GM18508 (cell line): Measurements from ENCODE around the gene HNRNPA3.

Source experiments
- ATAC-seq: cut with Tn5 transposase; IDR thresholded peaks from one replicate; pipeline ENCODE4 v1.9.1; 2021; ENCODE audit warnings: moderate number of reproducible peaks; ENCODE audit not compliant: insufficient read depth, unreplicated experiment

HNRNPA3 gene

DNA sequence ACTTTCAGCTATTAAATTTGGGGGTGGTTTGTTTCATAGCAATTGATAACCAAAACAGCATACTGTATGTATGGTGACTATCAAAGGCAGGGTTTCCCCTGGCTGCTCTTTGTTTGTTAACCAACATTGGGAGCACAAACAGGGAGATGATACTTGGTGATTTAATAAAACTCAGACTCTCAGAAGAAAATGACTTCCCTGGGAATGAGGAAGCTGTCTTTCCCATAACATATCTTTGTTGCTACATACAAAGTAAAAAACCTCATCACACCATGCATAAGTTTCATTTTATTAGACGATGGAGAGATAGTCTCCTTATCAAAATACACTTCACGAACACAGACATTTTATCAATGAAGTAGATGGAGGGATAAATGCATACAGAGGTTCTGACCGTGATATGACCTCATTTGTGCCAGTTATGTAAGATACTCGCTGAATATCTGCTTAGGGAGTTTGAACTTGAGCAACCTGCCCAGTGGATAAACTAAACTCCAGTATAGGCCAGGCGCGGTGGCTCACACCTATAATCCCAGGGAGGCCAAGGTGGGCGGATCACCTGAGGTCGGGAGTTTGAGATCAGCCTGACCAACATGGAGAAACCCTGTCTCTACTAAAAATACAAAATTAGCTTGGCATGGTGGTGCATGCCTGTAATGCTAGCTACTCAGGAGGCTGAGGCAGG is 55.7 kb downstream of the HNRNPA3 start:
- no peak for ATAC-seq

DNA sequence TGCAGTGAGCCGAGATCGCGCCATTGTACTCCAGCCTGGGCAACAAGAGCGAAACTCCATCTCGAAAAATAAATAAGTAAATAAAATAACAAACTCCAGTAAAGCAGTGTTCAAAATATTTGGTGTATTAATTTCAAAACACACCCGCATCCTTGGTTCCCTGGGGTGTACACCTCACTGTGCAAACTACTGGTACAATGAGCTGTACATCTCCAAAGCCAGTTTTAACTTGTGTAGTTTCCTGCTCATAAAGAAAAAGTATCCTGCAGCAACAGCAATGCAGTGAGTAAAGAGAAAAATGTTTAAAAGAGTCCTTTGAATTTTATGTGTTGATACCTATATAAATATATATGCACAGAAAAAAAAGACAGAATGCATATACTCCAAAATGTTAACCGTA is 56.3 kb downstream of the HNRNPA3 start:
- ATAC-seq = no peak

DNA sequence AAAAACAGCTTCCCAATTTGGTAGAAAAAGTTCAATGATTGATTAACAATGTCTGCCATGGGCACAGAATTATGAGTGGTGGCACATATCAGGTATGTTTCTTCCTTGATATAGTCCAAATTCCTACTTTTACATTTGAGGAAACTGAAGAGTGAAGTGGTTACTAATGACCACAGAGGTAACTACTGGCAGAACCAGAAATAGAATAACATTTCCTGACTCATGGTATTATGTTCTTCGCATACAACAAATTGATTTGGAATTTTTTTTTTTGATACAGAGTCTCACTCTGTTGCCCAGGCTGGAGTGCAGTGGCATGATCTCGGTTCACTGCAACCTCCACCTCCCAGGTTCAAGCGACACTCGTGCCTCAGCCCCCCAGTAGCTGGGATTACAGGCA is 57.9 kb downstream of the HNRNPA3 start:
- no peak for ATAC-seq

DNA sequence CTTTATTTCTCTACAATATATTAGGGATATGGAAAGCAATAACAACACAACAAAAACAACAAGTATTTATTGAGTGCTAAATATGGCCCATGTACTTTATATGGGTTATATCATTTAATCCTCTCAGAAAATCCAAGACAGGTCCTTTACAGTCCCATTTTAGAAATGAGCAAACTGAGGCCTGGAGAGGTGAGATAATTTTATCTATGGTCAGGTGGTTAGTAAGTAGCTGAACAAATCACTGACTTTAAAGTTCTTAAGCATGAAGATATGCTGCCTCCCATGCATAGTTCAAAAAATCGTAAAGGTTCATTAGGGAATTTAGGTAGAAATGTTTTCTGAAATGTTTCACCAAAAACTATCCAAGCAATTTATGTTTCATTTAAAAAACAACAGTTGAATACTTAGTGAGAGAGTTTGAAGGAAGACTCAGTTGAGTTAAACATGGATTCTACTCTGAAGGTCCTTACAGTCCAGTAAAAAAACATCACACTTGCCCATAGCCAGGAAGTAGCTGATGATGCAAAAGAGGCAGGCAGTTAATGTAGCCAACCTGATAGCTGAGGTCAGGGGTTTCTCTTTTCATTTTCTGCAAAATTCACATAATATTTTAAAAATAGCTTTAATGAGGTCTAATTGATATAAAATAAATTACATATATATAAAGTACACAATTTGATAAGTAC is 59.5 kb downstream of the HNRNPA3 start:
- ATAC-seq = no peak

DNA sequence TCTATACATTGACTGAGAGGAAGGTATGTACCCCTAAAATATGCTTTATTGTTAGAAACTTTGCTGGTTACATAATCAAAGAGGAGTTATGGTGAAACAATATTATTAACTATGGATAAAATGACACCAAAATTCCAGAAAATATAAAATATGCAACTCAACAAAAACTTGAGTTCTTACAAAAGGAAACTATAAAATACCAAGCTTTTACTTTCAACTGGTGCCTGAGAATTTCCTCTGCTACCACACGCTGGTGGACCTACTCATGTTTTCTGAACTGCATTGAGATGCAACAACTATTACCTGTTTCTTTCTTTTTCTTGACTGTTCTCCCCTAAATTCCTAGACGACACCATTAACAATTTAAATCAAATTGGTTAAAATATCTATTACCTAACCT is 60.2 kb downstream of the HNRNPA3 start:
- no peak for ATAC-seq

DNA sequence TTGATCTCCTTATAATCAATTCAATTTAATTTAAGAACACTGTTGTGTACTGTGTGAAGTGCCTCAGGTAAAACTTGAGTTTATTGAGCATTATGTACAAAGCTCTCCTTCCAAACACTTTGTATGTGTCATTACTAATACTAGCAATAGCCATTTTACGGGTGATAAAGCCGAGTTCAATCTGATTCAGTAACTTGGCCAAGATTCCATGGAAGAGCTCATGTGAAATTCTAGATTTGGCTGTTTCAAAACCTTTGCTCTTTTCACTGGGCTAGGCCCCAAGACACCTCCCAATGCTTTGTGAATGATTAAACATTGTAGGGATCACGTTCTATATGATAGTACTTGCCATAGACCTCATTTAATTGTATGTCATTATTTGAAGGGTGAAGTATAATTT is 60.8 kb downstream of the HNRNPA3 start:
- ATAC-seq = no peak
